ENCODE measurements around the gene YEATS4.
A peak's percentile ranks its signal among the peaks of the same experiment; 100 is the strongest.
"Not testable (repeated sequence)": the region's sequence is repeated elsewhere in the genome, so short reads cannot be mapped to it uniquely, and the experiment has no call there.

Gene YEATS4

DNA sequence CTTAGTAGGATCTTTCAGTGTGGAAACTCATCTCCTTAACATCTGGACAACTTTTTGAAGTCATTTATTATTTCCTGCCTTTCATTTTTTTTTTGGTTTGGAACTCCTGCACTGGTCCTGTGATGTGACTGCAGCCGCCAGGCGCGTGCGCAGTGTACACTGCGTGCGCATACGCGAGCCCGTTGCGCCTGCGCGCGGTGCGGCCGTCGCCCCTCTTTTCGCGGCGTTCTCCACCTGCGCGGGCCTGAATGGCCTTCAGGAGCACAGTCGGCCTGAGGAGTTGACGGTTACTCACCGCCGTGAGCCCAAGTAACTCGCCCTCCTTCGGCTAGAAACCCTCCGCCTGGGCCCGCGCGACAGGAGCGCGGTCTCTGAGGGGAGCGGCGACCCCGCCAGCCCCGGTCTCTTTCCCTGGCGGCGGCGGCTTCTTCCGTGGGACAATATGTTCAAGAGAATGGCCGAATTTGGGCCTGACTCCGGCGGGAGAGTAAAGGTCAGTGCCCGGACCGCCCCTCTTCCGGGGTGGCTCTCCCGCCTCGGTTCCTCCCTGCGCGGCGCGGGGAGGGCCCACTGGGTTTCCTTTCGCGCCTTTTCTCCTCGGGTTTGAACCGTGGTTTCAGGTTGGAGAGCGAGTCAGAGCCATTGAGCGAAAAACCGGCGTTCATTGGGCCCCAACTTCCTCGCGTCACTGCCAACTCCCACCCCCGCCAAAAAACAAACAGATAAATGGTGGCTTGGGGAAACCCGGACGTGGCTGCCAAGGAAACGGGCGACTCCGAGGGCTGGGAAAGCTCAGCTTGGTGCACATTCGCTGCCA lies at the start of gene YEATS4:
Gene YEATS4, plus strand, starts transcription at position 213 of the 817 bp plus-strand sequence. Its CDS starts 230 bp downstream, at position 443.
- peak; percentile 86 for DNase-seq (ENCODE audit: low spot score)

DNA sequence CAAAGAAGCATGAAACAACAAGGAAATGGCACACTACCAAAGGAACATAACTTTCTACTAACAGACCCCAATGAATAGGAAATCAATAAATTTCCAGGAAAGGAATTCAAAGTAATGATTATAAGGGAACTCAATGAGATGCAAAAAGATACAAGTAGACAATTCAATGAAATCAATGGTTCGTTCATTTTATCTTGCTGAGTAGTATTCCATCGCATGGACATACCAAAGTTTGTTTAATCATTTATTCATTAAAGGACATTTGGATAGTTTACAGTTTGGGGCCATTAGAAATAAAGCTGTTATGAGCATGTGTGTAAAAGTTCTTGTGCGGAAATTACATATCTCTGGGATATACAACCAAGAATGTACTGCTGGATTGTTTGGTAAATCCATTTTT lies 46.3 kb upstream of the YEATS4 start:
- DNase-seq (ENCODE audit: low spot score) = no peak

DNA sequence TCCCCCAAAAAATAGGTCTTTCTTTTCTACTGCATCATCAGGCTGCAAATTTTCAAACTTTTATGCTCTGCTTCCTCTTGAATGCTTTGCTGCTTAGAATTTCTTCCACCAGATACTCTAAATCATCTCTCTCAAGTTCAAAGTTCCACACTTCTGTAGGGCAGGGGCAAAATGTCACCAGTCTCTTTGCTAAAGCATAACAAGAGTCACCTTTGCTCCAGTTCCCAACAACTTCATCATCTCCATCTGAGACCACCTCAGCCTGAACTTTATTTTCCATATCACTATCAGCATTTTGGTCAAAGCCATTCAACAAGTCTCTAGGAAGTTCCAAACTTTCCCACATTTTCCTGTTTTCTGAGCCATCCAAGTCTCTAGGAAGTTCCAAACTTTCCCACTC lies 42.8 kb upstream of the YEATS4 start:
- not testable (repeated sequence) for DNase-seq (ENCODE audit: low spot score)

DNA sequence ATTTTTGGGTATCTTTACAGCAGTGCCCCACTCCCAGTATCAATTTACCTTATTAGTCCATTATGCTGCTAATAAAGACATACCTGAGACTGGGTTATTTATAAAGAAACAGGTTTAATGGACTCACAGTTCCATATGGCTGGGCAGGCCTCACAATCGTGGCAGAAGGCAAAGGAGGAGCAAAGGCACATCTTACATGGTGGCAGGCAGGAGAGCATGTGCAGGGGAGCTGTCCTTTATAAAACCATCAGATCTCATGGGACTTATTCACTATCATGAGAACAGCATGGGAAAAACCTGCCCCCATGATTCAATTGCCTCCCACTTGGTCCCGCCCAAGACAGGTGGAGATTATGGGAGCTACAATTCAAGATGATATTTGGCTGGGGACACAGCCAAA lies 42.3 kb upstream of the YEATS4 start:
- not testable (repeated sequence) for DNase-seq (ENCODE audit: low spot score)

DNA sequence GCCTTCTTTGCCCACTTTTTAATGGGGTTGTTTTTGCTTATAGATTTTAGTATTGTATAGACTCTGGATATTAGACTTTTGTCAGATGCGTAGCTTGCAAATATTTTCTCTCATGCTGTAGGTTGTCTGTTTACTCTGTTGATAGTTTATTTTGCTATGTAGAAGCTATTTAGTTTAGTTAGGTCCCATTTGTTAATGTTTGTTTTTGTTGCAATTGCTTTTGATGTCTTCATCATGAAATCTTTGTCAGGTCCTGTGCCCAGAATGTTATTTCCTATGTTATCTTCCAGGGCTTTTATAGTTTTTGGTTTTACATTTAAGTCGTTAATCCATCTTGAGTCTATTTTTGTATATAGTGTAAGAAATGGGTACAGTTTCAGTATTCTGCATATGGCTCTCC lies 41.3 kb upstream of the YEATS4 start:
- no peak for DNase-seq (ENCODE audit: low spot score)

DNA sequence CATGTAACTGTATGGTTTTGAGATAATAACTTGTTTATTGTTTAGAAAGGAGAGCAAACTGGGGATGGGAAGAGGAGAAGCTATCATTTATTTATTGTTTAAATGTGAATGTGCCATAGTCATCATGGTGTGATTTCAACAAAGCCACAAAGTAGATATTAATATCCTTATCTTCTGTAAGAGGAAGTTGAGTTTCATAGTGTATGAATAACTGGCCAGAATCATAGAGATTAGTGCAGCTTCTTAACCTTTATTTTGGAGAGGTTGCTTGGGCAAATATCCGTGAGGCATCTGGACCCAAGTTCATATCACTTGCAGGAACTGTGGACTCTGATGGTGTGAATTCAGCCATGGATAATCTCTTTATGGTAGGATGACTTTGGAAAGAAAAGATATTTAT lies 38.2 kb upstream of the YEATS4 start:
- no peak for DNase-seq (ENCODE audit: low spot score)

DNA sequence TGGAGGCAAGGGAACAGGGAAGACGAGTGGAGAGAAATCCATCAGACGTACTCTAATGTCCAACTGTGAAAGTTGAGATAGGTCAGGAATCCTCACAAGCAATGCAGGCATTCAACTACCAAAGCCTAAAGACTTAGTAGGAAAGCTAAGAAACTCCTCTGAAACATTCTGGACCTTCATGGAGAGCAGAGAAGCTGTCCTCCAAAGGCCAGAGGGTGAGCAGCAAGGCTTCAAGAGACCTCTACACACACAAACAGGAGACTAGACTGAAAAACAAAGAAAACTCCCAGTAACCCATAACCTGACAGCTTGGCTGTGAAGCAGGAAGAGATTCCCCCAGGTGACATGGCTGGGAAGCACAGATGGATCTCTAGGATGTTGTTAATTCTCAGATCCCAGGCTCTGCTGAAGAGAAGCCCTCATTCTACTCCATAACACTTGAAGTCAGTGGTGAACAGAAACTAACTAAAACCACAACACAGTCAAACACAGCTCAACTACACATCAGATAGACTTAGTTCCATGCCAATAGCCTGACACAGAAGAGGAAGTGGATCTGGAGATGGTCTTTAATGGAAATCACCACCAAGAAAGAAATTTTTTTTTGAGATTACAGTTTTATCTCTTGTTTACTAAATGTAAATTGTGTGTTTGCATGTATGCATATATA lies 34.6 kb upstream of the YEATS4 start:
- no peak for DNase-seq (ENCODE audit: low spot score)

DNA sequence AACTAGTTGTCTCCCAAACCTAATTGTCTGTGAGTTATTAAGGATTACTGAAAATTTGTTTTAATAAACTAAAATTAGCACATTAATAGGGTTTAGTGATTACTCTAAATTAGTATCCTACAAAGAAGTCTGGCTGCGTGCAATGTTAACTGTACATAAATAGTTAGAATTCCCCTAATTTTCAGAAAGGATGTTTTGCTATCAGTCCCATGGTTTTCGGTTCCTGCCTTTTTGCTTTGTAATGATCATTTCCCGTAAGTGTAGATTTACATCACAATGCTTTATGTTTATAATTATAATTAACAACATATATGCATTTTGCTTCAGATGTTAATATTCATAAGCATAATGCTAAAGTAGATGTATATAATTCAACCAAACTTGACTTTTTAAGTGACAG lies 31.1 kb upstream of the YEATS4 start:
- DNase-seq (ENCODE audit: low spot score) = no peak

DNA sequence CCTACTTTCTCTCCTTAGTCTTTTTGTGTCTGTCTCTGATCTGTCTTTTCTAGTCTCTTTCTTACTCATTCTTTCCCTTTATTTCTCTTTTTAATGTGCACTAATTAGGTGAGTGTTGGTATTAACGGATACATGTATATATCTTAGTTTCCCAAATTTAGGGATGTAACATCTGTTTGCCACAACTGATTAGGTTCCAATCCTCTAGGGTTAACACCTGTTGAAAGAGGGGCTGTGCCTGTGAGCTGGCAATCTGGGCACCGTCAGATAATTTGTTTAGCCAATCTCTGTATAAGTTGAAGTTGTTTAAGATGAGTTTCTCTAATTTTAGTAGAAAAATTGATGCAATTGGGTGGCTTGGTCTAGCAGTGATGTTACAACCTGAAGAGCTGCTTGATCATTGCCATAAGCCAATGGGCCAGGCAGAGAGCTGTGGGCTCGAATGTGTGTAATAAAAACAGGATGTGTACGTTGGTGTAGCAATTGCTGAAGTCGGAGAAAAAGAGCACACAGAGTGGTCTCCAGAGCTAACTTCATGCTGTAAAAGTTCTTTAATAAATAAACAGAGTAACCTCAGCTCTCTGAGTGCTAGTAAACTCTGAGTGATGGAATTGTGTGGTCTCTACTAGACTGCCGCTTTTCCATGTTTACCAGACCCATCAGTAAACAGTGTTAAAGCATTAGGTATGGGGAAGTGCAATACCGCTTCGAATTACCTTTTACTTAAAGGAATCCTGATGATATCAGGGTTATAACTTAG lies 29.7 kb upstream of the YEATS4 start:
- DNase-seq (ENCODE audit: low spot score) = no peak

DNA sequence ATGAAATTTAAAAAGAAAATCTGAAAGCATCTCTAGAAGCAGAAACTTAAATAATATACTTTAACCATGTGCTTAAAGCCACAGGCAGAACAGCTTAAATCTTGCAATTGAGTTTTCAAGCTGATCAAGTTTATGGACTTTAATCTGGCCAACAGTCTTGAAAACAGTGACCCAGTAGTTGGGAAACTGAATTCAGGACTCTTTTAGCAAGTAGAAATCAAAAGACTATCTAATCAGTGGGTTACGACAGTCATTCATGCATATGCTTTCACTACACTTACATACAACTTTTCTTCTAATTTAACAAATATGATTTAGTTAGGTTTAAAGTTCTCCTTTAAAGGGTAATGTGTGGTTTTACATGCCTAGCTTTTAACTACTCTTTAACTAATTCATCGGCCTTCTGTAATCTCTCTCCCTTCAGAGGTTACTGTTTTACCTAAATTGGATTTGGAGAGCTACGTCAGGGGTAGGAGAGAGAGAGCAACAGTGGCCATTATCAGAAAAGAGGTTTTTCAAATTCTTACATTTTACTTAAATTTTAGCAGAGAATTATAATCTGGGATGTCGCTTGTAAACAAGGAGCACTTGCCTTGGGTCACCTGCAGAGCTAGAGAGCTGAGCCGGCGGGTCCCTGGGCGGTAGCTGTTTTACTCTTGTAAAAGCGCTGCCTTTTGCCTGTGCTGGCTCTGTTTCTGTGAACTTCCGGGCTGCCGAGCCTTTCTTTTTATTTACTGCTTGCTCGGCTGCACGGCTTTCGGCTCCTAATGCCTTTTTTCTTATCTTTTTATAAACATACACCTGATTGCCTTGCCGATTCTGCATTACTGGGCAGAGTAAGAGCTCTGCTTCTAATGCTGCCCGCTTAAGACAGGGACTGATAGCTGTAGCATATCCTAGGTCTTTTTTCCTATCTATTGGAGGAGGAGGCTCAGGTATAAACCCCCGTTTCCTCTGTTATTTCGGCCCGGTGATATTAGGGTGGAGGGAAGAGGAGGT lies 28.8 kb upstream of the YEATS4 start:
- DNase-seq (ENCODE audit: low spot score) = peak; percentile 19

DNA sequence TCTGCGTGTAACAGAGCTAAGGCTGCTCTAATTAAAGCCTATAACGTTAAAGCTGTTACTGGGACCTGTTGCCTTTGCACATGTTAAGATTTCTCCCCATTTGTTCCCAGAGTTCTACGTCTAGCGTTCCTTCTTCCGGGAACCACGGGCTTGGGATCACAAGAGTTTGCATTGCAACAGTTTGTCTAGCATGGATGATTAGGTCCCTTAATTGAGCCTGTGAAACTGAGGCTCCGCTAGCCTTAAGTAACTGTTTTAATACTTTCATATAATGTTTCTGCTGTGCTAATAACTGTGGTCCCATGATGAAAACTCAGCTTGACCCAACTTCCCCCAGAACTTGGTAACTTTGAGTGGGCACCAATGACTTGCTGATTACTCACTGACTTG lies 28.0 kb upstream of the YEATS4 start:
- no peak for DNase-seq (ENCODE audit: low spot score)

DNA sequence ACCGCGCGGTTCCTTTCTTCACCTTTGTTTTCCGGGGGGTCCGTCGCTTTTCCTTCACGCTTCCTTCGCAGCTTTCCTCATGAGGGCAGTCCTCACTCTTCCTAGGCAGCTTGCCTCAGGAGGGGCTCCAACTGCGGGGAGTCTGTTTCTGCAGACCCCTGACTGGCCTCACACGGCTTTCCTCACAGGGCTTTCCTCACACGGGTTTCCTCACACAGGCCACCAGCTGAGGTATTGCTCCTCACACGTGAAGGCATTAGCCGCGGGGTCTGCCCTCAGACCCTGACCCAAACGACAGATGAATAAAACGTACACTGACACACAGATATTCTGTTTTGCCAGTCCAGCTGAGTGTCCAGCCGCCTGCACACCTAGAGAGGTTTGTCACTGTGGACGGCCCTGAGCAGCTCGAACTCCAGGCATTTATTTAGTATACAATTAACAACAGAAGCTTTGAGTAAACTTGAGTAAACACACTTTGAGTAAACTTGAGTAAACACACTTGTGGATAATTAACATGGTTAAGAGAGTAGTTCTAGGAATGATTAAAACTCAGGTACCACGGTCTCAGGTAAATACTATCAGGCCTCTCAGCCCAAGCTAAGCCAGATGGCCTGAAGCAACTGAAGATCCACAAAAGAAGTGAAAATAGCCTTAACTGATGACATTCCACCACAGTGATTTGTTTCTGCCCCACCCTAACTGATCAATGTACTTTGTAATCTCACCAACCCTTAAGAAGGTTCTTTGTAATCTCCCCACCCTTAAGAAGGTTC lies 27.4 kb upstream of the YEATS4 start:
- DNase-seq (ENCODE audit: low spot score) = no peak

DNA sequence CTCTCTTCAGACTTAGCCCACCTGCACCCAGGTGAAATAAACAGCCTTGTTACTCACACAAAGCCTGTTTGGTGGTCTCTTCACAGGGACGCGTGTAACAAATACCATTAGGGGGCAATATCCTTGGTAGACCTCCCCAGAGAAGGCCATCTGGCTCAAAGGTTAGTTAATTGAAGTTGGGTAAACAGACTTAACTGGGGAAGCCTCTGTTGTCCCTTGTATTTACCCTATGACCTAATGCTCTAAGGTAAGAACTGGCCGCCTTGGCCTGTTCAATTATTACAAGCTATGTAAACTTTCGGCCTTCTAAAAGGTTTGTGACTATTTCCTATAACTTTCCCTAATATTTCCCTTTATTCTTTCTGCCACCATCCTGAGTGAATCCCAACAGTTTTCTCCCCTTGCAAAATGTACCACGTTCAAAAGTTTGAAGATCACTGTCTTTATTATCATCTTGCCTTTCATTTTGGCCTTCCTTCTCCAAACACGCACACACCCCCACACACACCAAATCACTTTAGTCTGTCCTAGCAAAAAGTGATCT lies 26.7 kb upstream of the YEATS4 start:
- DNase-seq (ENCODE audit: low spot score) = no peak

DNA sequence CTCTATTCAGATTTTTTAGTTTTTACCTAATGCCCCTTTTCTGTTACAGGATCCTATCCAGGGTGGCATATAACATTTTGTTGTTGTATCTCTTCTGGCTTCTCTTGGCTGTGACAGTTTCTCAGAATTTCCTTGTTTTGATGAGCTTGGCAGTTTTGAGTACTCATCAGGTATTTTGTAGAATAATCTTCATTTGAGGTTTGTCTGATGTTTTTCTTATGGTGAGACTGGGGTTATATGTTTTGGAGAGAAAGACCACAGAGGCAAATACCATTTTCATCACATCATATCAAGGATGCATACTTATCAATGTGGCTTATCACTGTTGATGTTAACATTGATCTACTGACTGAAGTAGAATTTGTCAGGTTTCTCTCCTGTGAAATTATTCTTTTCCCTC lies 25.4 kb upstream of the YEATS4 start:
- no peak for DNase-seq (ENCODE audit: low spot score)

DNA sequence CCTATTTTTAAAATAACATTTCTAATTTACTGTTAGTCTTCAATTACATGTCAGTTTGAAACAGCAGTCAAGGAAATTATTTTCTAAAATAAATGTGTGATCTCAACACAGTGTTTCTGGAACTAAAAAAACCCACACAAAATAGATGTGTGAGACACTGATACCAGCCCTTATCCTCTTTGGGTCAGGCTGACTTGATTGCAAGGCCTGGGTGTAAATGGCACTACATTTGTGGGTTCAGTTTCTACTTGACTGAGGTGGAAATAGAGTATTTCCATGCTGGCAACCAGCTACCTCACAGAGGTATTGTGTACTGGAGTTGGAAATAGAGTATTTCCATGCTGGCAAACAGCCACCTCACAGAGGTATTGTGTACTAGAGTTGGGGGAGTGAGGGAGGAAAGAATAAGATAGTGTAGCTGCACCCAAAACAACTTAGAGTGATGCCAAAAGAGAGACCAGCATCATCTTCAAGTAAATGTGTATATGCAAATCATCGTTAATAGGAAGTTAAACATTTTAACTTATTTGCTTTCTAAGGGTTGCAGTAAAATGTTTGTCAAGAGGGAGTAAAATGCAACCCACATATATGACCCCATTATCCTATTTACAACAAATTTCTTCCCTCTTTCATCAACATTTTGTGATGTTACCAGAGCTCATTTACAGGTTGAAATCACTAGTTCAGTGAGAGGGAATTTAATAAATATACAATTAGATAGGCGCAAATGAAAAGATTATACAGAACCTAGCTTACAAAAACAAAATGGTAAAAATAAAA lies 22.0 kb upstream of the YEATS4 start:
- no peak for DNase-seq (ENCODE audit: low spot score)

DNA sequence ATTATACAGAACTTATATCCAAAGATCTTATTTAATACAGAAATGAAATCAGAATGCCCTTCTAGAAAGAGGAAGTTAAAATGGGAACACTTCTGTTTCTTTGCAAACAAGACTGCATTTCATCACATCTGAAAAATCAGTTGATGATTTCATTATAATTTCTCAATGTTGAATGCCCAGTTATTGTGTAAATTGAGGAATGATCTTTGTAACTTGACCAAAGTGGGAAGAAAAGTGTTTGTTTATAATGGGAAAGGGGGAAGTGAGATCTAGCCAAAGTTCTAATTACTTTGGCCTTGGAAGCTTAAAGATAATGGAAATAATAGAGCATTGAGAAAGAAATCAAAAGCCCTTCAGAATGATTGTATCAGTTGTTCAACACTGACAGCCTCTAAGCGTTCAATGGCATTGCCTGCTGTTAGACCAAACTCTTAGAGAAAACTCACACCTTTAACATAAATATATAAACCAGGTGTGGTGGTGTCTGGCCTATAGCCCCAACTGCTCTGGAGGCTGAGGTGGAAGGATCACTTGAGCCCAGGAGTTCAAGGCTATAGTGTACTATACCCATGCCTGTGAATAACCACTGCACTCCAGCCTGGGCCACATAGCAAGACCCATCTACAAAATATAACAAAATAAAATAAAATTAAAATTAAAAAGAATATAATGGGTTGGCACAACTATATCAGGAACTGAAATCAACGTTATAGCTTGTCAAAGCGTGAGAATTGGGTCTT lies 21.3 kb upstream of the YEATS4 start:
- DNase-seq (ENCODE audit: low spot score) = no peak

DNA sequence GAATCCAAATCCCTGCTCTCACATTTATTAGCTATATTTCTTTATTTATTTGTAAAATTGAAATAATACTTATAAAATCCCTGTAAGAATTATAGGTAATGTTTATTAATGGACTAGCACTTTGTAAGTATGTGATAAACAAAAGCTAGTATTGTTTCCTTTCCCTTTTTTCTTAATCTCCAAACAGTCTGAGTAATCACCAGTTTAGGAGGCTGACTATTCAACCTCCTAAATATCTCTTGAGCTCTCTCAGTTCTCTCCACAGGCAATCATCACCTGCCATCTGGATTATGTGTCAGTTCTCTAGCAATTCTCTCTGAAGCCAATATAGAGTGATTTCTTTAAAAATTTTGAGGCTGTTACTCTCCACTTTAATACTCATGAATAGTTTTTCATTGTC lies 20.6 kb upstream of the YEATS4 start:
- DNase-seq (ENCODE audit: low spot score) = no peak

DNA sequence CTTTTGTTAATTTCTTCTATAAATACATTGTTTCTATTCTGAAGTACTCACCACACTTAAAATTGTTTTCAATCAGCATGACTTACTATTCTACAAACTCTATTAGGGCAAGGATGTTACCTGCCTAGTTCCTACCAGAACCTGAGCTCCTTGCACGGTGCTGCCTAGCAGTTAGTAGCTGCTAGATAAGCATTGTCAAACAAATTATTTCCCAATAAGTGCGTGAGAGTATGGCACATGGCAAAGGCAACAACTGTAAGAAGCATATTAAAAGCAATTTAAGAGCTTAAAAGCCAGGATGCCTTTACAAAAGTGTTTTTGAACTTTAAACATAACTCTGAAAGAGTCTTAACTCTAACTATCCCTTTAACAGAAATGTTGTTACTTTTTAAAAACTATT lies 19.5 kb upstream of the YEATS4 start:
- DNase-seq (ENCODE audit: low spot score) = no peak

DNA sequence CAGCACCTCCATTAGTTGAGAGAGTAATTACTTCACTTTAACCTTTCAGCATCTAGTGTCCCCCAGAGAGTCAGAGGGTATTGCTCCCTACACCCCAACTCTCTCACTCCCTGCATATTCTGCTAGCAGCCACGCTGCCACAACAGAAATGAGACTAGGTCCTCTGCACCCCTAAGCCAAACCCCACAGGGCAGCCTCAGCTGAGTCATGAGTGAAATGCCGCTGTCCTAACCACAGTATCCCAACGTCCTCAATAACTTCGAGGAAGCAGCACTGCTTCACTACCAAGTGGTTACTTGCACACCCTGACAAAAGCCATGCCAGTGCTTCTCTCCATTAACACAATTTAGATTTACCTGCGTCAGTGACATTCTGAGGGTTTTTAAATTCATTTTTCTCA lies 18.2 kb upstream of the YEATS4 start:
- DNase-seq (ENCODE audit: low spot score) = no peak
